H9 (cell line): ENCODE results near the gene ZNF609. TPM values are rescaled to one million over a fixed set of nuclear protein-coding genes. Genes with fewer than 3 reads are reported as not detected.
A peak's percentile ranks its signal among the peaks of the same experiment; 100 is the strongest.

Experiments
- DNase-seq: peaks from one replicate; pipeline ENCODE4 v3.0.0-alpha.2; 2017
- H2AFZ ChIP-seq: one replicate; pipeline ENCODE4 v1.6.1; 2013; ENCODE audit warnings: mild to moderate bottlenecking, low read length, control low read depth, moderate library complexity
- H2AK5ac ChIP-seq: 2 replicates; pipeline ENCODE4 v1.6.1; 2013; ENCODE audit warnings: low read length, control low read depth, mixed read lengths; ENCODE audit not compliant: insufficient read length
- H2BK120ac ChIP-seq: one replicate; pipeline ENCODE4 v1.6.1; 2013; ENCODE audit warnings: low read depth, mild to moderate bottlenecking, low read length, control low read depth, inconsistent platforms; ENCODE audit not compliant: poor library complexity, severe bottlenecking
- H2BK12ac ChIP-seq: 2 replicates; pipeline ENCODE4 v1.6.1; 2013; ENCODE audit warnings: low read length, control low read depth, mixed read lengths, low read depth; ENCODE audit not compliant: insufficient read length
- H2BK15ac ChIP-seq: 2 replicates; pipeline ENCODE4 v1.6.1; 2013; ENCODE audit warnings: low read depth, low read length, control low read depth
- H2BK20ac ChIP-seq: one replicate; pipeline ENCODE4 v1.6.1; 2013; ENCODE audit warnings: low read depth, mild to moderate bottlenecking, low read length, control low read depth, inconsistent platforms; ENCODE audit not compliant: poor library complexity, severe bottlenecking
- H2BK5ac ChIP-seq: 2 replicates; pipeline ENCODE4 v1.6.1; 2013; ENCODE audit warnings: low read length, control low read depth, mixed read lengths; ENCODE audit not compliant: insufficient read length
- H3K14ac ChIP-seq: 2 replicates; pipeline ENCODE4 v1.6.1; 2013; ENCODE audit warnings: low read length, control low read depth; ENCODE audit not compliant: insufficient read depth
- H3K18ac ChIP-seq: 2 replicates; pipeline ENCODE4 v1.6.1; 2013; ENCODE audit warnings: low read depth, mild to moderate bottlenecking, mixed read lengths, low read length, control low read depth; ENCODE audit not compliant: insufficient read length
- H3K23ac ChIP-seq: 2 replicates; pipeline ENCODE4 v1.6.1; 2013; ENCODE audit warnings: low read length, control low read depth, mixed read lengths, low read depth; ENCODE audit not compliant: insufficient read length
- H3K23me2 ChIP-seq: 2 replicates; pipeline ENCODE4 v1.6.1; 2013; ENCODE audit warnings: low read depth, mild to moderate bottlenecking, mixed read lengths, low read length, control low read depth; ENCODE audit not compliant: insufficient read length, poor library complexity, severe bottlenecking
- H3K27ac ChIP-seq: 2 replicates; pipeline ENCODE4 v1.5.1; 2013; ENCODE audit warnings: low read length, control low read depth, mixed read lengths, low read depth; ENCODE audit not compliant: insufficient read length
- H3K27me3 ChIP-seq: 2 replicates; pipeline ENCODE4 v1.6.1; 2013; ENCODE audit warnings: low read length, control low read depth, inconsistent platforms; ENCODE audit not compliant: insufficient read depth
- H3K4ac ChIP-seq: 2 replicates; pipeline ENCODE4 v1.6.1; 2013; ENCODE audit warnings: low read depth, mild to moderate bottlenecking, control low read depth, inconsistent platforms, low read length, moderate library complexity
- H3K4me1 ChIP-seq: 2 replicates; pipeline ENCODE4 v1.6.1; 2013; ENCODE audit warnings: low read length, control low read depth, inconsistent platforms; ENCODE audit not compliant: insufficient read depth
- H3K4me2 ChIP-seq: 2 replicates; pipeline ENCODE4 v1.6.1; 2013; ENCODE audit warnings: low read length, control low read depth, mixed read lengths; ENCODE audit not compliant: insufficient read length, insufficient read depth
- H3K56ac ChIP-seq: 2 replicates; pipeline ENCODE4 v1.6.1; 2013; ENCODE audit warnings: low read depth, mild to moderate bottlenecking, mixed read lengths, low read length, control low read depth; ENCODE audit not compliant: insufficient read length
- H3K79me1 ChIP-seq: 2 replicates; pipeline ENCODE4 v1.6.1; 2013; ENCODE audit warnings: low read depth, mild to moderate bottlenecking, moderate library complexity, low read length, control low read depth, inconsistent platforms; ENCODE audit not compliant: insufficient read depth, poor library complexity, severe bottlenecking
- H3K79me2 ChIP-seq: 2 replicates; pipeline ENCODE4 v1.6.1; 2013; ENCODE audit warnings: low read length, control low read depth, inconsistent platforms; ENCODE audit not compliant: insufficient read depth
- H3K9ac ChIP-seq: 2 replicates; pipeline ENCODE4 v1.6.1; 2013; ENCODE audit warnings: low read length, control low read depth, mixed read lengths; ENCODE audit not compliant: insufficient read length; ENCODE audit errors: extremely low read depth
- H3K9me3 ChIP-seq: one replicate; pipeline ENCODE4 v1.6.1; 2013; ENCODE audit warnings: low read depth, low read length, inconsistent platforms; ENCODE audit not compliant: control insufficient read depth
- H3T11ph ChIP-seq: one replicate; pipeline ENCODE4 v1.6.1; 2013; ENCODE audit warnings: mild to moderate bottlenecking, low read length, control low read depth, inconsistent platforms
- H4K20me1 ChIP-seq: one replicate; pipeline ENCODE4 v1.6.1; 2013; ENCODE audit not compliant: control insufficient read depth, insufficient read length, insufficient read depth
- H4K5ac ChIP-seq: 2 replicates; pipeline ENCODE4 v1.6.1; 2013; ENCODE audit warnings: low read depth, mild to moderate bottlenecking, mixed read lengths, low read length, control low read depth; ENCODE audit not compliant: insufficient read length
- H4K8ac ChIP-seq: replicated peaks from 2 replicates; pipeline ENCODE4 v1.6.1; 2013; ENCODE audit warnings: low read length, control low read depth, mixed read lengths, low read depth; ENCODE audit not compliant: insufficient read length
- H4K91ac ChIP-seq: 2 replicates; pipeline ENCODE4 v1.6.1; 2013; ENCODE audit warnings: low read depth, mild to moderate bottlenecking, moderate library complexity, mixed read lengths, low read length, control low read depth; ENCODE audit not compliant: insufficient read length
- H3K27ac Mint-ChIP-seq, 3 experiments: 2 replicates in 2 of 3; 3 replicates in 1 of 3; pipeline ENCODE4 v1.8.0; 2020 to 2021; ENCODE audit warnings: mixed read lengths in 3 of 3, mild to moderate bottlenecking in 1 of 3, moderate library complexity in 1 of 3
- H3K27me3 Mint-ChIP-seq: 2 replicates; pipeline ENCODE4 v1.8.0; 2021; ENCODE audit warnings: low read depth, mild to moderate bottlenecking, moderate library complexity, mixed read lengths
- H3K36me3 Mint-ChIP-seq, 3 experiments: 2 replicates in 2 of 3; 3 replicates in 1 of 3; pipeline ENCODE4 v1.8.0; 2020 to 2021; ENCODE audit warnings: low read depth in 3 of 3, mixed read lengths in 3 of 3; ENCODE audit not compliant: insufficient read depth in 1 of 3
- H3K4me1 Mint-ChIP-seq, 2 experiments: 2 replicates each; pipeline ENCODE4 v1.8.0; 2020; ENCODE audit warnings: mixed read lengths in 2 of 2
- H3K4me3 Mint-ChIP-seq, 2 experiments: 2 replicates in 1 of 2; 3 replicates in 1 of 2; pipeline ENCODE4 v1.8.0; 2020 to 2021; ENCODE audit warnings: mild to moderate bottlenecking in 2 of 2, mixed read lengths in 2 of 2, moderate library complexity in 1 of 2
- H3K9me3 Mint-ChIP-seq, 2 experiments: 2 replicates in 1 of 2; 3 replicates in 1 of 2; pipeline ENCODE4 v1.8.0; 2020; ENCODE audit warnings: mild to moderate bottlenecking in 2 of 2, mixed read lengths in 2 of 2, moderate library complexity in 1 of 2
- CTCF ChIP-seq: fragments of 200-600 bp; sonication (generic); conservative IDR thresholded peaks from 3 replicates; pipeline ENCODE4 v1.8.0; 2021; ENCODE audit warnings: antibody characterized with exemption, mild to moderate bottlenecking
- WGBS: extraction: QIAGEN DNeasy Blood & Tissue Kit; methylation state at CpG from one replicate; pipeline ENCODE4 v1.1.7; 2013; ENCODE audit warnings: missing lambda C conversion rate, low lambda C conversion rate, mixed read lengths; ENCODE audit not compliant: insufficient read length; ENCODE audit errors: extremely low coverage; 5-methylcytosine and 5-hydroxymethylcytosine counted together
- total RNA-seq: library from RNA; stranded (reverse); gene quantifications from 2 replicates; pipeline ENCODE4 v1.2.1, GENCODE V29; 2021

Gene ZNF609
- total RNA-seq, 1 experiment from 2014 or later = 45.3 TPM

GRCh38 chr15:64521726-64522164 lies 61.4 kb downstream of the ZNF609 start:
- Histone ChIP-seq H2BK15ac (no peak overlapping the region), H2BK5ac (no peak overlapping the region), H2BK12ac (no peak overlapping the region), H3K14ac (no peak overlapping the region), H3K4me1 (no peaks in the 10 kb centered on the region; the same call in 1 of the 2 replicates), H4K91ac (no peak overlapping the region), H3K27me3 (no peaks in the 10 kb centered on the region), H3K79me1 (peaks cover 26% of the 10 kb centered on the region), H3K23ac (no peak overlapping the region), H3K27ac (no peak overlapping the region), H2AK5ac (no peak overlapping the region), H4K8ac (no peak overlapping the region), H4K5ac (no peak overlapping the region), H2AFZ (no peak overlapping the region), H2BK120ac (no peak overlapping the region), H3K9ac (no peak overlapping the region), H3K18ac (no peak overlapping the region), H3K79me2 (peaks cover 14% of the 10 kb centered on the region; the same call in 1 of the 2 replicates), H3K4me2 (no peak overlapping the region), H3K9me3 (no peaks in the 10 kb centered on the region), H2BK20ac (no peak overlapping the region), H3K56ac (no peak overlapping the region), H3T11ph (no peak overlapping the region), H4K20me1 (no peaks in the 10 kb centered on the region), H3K4ac (no peak overlapping the region), H3K23me2 (no peaks in the 10 kb centered on the region)
- H3K4me3 Mint-ChIP-seq = no peak overlapping the region
- peak overlapping the region in 2 of 3 experiments; percentile 20 to 68; a peak in 2 of 7 replicates for H3K27ac Mint-ChIP-seq
- DNase-seq = peak; percentile 49
- peaks cover 42 to 48% of the 10 kb centered on the region in 2 experiments for H3K4me1 Mint-ChIP-seq
- WGBS = no CpG with 5 or more reads among the region's 3 CpGs
- no peaks in the 10 kb centered on the region for H3K9me3 Mint-ChIP-seq
- no peak for TF ChIP-seq CTCF
- no peaks in the 10 kb centered on the region for H3K27me3 Mint-ChIP-seq
- H3K36me3 Mint-ChIP-seq = peaks cover 0 to 3% (median 3%) of the 10 kb centered on the region in 3 experiments; a peak in 3 of 7 replicates
